ENCODE data around the gene KIAA1191. TPM values are rescaled to one million over a fixed set of nuclear protein-coding genes. Genes with fewer than 3 reads are reported as not detected.

The KIAA1191 gene
- total RNA-seq, 4 donors from 2014 or later: 98.1 to 116 (median 109) TPM

DNA sequence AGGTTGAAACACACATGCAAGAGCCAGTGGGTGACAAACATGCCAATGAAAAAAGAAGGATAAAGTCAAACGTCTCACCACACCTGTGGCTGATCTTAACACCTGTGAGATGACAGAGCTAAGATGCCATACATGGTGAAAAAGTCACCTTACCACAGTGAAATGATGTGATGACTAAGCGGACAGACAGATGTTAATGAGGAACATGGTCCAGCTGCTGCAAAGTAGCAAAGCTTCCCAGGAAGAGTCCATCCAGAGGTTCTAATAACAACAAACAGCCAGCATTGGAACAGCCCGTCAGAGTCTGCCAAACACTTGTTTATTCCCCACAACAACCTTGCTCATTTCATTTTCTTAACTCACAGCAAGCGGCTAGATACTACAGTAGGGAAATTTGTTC, 1.9 kb downstream of the KIAA1191 start:
- Histone ChIP-seq H3K27me3 (no peaks in the 10 kb centered on the region), H3K9me3 (no peaks in the 10 kb centered on the region), H3K36me3 (peaks cover 25% of the 10 kb centered on the region), H3K4me3 (no peak overlapping the region), H3K27ac (no peak overlapping the region), H3K4me1 (peaks cover 19% of the 10 kb centered on the region)
- WGBS: 65% methylated on average over 4 of the region's 4 CpGs
- no peak for DNase-seq (ENCODE audit: low spot score in 2 of 2)
- TF ChIP-seq POLR2AphosphoS5 (IDR thresholded peaks at IDR 0.05): no peak
- TF ChIP-seq EP300 (IDR thresholded peaks at IDR 0.05): no peak
- TF ChIP-seq, protein P1, sequence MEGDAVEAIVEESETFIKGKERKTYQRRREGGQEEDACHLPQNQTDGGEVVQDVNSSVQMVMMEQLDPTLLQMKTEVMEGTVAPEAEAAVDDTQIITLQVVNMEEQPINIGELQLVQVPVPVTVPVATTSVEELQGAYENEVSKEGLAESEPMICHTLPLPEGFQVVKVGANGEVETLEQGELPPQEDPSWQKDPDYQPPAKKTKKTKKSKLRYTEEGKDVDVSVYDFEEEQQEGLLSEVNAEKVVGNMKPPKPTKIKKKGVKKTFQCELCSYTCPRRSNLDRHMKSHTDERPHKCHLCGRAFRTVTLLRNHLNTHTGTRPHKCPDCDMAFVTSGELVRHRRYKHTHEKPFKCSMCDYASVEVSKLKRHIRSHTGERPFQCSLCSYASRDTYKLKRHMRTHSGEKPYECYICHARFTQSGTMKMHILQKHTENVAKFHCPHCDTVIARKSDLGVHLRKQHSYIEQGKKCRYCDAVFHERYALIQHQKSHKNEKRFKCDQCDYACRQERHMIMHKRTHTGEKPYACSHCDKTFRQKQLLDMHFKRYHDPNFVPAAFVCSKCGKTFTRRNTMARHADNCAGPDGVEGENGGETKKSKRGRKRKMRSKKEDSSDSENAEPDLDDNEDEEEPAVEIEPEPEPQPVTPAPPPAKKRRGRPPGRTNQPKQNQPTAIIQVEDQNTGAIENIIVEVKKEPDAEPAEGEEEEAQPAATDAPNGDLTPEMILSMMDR (IDR thresholded peaks at IDR 0.05): no peak
- TF ChIP-seq POLR2A (IDR thresholded peaks at IDR 0.05): no peak

DNA sequence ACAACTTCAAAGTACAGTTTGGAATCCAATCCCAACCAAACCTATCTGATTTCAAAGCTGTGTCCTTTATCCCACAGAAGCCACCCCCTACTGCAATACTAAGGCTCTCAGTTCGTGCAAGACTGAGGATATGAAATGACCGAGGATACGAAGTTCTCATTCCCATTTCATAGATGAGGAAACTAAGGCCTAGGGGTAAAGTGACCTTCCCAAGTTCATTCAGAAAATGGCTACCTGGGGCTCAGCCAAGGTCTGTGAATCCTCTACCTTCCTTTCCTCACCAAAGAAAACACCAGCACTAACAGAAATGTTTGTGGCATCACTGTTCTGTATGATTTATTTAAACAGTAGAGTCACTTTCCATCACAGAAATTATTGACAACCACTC, 5.4 kb downstream of the KIAA1191 start:
- DNase-seq (ENCODE audit: low spot score in 2 of 2): no peak
- H3K27ac ChIP-seq: no peak overlapping the region
- H3K4me3 ChIP-seq: no peak overlapping the region
- H3K4me1 ChIP-seq: peaks cover 11% of the 10 kb centered on the region
- peaks cover 60% of the 10 kb centered on the region for H3K36me3 ChIP-seq
- WGBS: 95% methylated on average over 3 of the region's 3 CpGs
- no peaks in the 10 kb centered on the region for H3K27me3 ChIP-seq
- no peak for TF ChIP-seq EP300 (IDR thresholded peaks at IDR 0.05)
- no peak for TF ChIP-seq POLR2A (IDR thresholded peaks at IDR 0.05)
- no peak for TF ChIP-seq POLR2AphosphoS5 (IDR thresholded peaks at IDR 0.05)
- TF ChIP-seq, protein P1 (IDR thresholded peaks at IDR 0.05): no peak
- no peaks in the 10 kb centered on the region for H3K9me3 ChIP-seq

DNA sequence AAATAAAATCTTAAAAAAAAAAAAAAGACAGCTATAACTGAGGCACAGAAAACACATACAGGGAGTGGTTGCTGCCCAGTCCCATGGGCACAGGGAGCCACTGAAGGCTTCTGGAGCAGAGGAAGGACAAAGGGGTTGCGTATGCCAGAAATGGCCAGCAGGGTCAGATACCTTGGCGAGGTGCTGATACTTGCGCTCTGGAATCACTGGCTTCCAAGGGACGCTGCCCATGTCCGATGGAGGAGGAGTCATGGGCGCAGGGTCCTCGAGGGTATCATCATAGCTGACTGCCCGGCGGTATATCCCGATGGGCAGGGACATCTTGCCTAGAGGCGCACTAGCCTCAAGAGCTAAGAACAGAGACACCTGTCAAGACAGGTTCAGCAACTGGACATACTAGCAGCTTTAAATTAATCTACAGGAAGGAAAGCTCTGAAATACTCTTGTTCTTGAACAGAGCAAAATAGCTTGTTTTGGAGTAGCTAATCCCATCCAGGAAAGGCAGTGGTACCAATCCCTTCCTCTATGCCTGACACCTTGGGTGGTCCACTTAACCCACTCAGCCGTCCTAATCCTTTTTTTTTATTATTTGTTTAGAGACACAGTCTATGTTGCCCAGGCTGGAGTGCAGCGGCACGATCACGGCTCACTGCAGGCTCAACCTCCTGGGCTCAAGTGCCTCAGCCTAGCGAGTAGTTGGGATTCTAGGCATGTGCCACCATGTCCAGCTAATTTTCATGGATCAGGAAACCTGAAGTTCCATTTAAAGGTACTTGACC, 6.0 kb downstream of the KIAA1191 start:
- Histone ChIP-seq H3K36me3 (peaks cover 65% of the 10 kb centered on the region), H3K4me3 (no peak overlapping the region), H3K4me1 (peaks cover 7% of the 10 kb centered on the region), H3K27me3 (no peaks in the 10 kb centered on the region), H3K9me3 (no peaks in the 10 kb centered on the region), H3K27ac (no peak overlapping the region)
- DNase-seq (ENCODE audit: low spot score in 2 of 2): no peak
- 88% methylated on average over 16 of the region's 16 CpGs for WGBS
- TF ChIP-seq EP300 (IDR thresholded peaks at IDR 0.05) (no peak), POLR2A (IDR thresholded peaks at IDR 0.05) (no peak), POLR2AphosphoS5 (IDR thresholded peaks at IDR 0.05) (no peak)
- TF ChIP-seq, protein P1 (IDR thresholded peaks at IDR 0.05): no peak

DNA sequence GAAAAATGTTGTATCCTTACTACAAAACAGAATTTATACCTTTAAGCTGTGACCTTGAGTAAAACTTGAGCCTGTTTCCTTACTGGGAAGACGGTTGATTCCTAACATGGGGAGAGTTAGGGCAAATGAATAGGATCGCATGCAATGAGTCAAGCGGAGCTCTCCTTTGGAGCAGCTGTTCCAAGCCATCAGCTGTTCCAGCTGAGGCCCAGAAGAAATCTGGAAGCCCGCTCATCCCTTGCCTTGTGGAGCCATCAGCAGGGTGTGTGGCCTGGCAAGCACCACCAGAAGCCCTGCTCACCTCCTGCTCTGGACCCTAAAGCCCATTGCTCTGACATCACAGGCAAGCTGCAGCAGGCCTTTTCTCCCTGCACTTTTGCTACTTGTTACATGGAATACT, 8.0 kb downstream of the KIAA1191 start:
- TF ChIP-seq EP300 (IDR thresholded peaks at IDR 0.05) (no peak), POLR2AphosphoS5 (IDR thresholded peaks at IDR 0.05) (no peak), POLR2A (IDR thresholded peaks at IDR 0.05) (no peak)
- TF ChIP-seq, protein P1 (IDR thresholded peaks at IDR 0.05): no peak

DNA sequence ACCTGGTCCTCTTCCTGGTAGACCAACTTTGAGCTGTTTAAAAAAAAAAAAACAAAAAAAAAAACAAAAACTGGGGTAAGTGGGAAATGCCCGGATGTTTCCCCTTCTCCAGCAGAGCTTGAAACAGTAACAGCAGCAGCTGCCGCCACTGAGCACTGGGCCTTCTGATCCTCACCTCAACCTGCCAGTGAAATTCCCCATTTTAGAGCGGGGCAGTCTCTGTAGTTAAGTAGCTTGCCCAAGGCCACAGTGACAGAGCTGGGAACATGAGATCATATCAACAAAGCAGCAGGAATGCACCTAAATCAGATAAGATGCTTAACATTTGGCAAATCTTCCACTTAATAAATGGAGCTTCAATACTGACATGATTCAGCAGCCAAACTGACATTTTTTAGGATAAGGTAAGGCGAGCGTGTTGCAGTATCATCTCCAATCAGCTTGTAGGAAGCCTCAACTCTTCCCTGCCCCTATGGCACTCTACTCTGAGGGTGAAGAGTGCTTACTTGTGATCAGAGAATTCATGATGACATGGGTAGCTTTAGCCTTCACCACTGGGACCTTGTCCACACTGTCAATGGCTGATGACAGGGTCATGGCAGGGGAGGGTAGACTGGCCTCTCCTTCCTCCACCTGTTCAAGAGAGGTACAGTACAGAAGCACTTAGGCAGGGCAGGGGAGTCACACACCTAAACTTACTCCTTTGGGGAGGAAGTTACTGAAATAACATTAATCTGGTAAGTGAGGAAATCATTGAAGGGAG, 9.3 kb downstream of the KIAA1191 start:
- no peak for DNase-seq (ENCODE audit: low spot score in 2 of 2)
- no peaks in the 10 kb centered on the region for H3K27me3 ChIP-seq

More for the DNA sequence above, 8.0 kb downstream of the KIAA1191 start:
- DNase-seq (ENCODE audit: low spot score in 2 of 2): no peak
- no peak overlapping the region for H3K4me3 ChIP-seq
- H3K36me3 ChIP-seq: peaks cover 84% of the 10 kb centered on the region
- no peaks in the 10 kb centered on the region for H3K27me3 ChIP-seq
- H3K27ac ChIP-seq: no peak overlapping the region
- no peaks in the 10 kb centered on the region for H3K4me1 ChIP-seq
- 93% methylated on average over 4 of the region's 4 CpGs for WGBS
- H3K9me3 ChIP-seq: no peaks in the 10 kb centered on the region

More for the DNA sequence above, 9.3 kb downstream of the KIAA1191 start:
- Histone ChIP-seq H3K9me3 (no peaks in the 10 kb centered on the region), H3K27ac (no peak overlapping the region), H3K36me3 (peaks cover 84% of the 10 kb centered on the region), H3K4me3 (no peak overlapping the region), H3K4me1 (no peaks in the 10 kb centered on the region)
- no peak for TF ChIP-seq POLR2A (IDR thresholded peaks at IDR 0.05)
- 60% methylated on average over 5 of the region's 5 CpGs for WGBS

Data from suprapubic skin (tissue), 4 donors.